ENCODE results near the gene FAF1.

The FAF1 gene

DNA sequence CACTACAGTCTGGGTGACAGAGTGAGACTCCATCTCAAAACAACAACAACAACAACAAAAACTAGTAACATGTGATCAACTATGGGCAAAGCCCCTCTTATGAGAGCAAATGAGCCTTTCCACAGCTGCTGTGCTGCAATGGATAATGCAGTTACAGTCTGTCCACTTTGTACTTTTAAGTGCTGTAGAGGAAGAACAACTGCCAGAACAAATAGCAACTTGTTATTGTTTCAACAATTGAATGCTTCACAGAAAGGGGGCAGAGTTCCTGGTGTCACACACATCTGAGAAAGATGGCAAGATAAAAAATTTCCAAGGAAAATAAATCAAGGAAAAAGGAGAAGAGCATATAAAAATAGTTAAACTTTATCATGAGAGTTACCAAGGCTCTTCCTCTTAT, 293.2 kb downstream of the FAF1 start:
- DNase-seq (ENCODE audit: extremely low spot score) = no peak
- ChIA-PET CTCF (no interaction called here), POLR2A (no interaction called here)
- TF ChIP-seq NFRKB (IDR thresholded peaks at IDR 0.05) = no peak

GRCh38 chr1:50665413-50665812, 294.7 kb downstream of the FAF1 start:
- no peak for DNase-seq (ENCODE audit: extremely low spot score)
- ChIA-PET POLR2A (no interaction called here), CTCF (no interaction called here)
- no peak for TF ChIP-seq SUZ12 (IDR thresholded peaks at IDR 0.05)
- no peak for TF ChIP-seq FOXK2 (IDR thresholded peaks at IDR 0.05)
- no peak for TF ChIP-seq NFRKB (IDR thresholded peaks at IDR 0.05)
- TF ChIP-seq FOXA1 (IDR thresholded peaks at IDR 0.05) = no peak
- no peak for TF ChIP-seq HDGF (IDR thresholded peaks at IDR 0.05; ENCODE audit: borderline replicate concordance)
- TF ChIP-seq ARNT (IDR thresholded peaks at IDR 0.05) = no peak
- no peak for TF ChIP-seq FOXM1 (IDR thresholded peaks at IDR 0.05; ENCODE audit: borderline replicate concordance)

- DNase-seq (ENCODE audit: extremely low spot score) = no peak
- CTCF ChIA-PET = no interaction called here
- POLR2A ChIA-PET = no interaction called here
- no peak for TF ChIP-seq LEF1 (IDR thresholded peaks at IDR 0.05; ENCODE audit: borderline replicate concordance)
- no peak for TF ChIP-seq PKNOX1 (IDR thresholded peaks at IDR 0.05)
- no peak for TF ChIP-seq SUZ12 (IDR thresholded peaks at IDR 0.05)
- TF ChIP-seq SP1 (IDR thresholded peaks at IDR 0.05) = no peak
- no peak for TF ChIP-seq BHLHE40 (IDR thresholded peaks at IDR 0.05; ENCODE audit: borderline replicate concordance)
- TF ChIP-seq ARNT (IDR thresholded peaks at IDR 0.05) = no peak
- TF ChIP-seq FOXK2 (IDR thresholded peaks at IDR 0.05) = no peak
- no peak for TF ChIP-seq FOXM1 (IDR thresholded peaks at IDR 0.05; ENCODE audit: borderline replicate concordance)
- no peak for TF ChIP-seq TARDBP (IDR thresholded peaks at IDR 0.05)
- TF ChIP-seq NFRKB (IDR thresholded peaks at IDR 0.05) = no peak
- TF ChIP-seq HDGF (IDR thresholded peaks at IDR 0.05; ENCODE audit: borderline replicate concordance) = no peak
- TF ChIP-seq CTBP1 (IDR thresholded peaks at IDR 0.05; ENCODE audit: borderline replicate concordance) = no peak
- TF ChIP-seq L3MBTL2 (conservative IDR thresholded peaks at IDR 0.05) = no peak
- no peak for TF ChIP-seq FOXA1 (IDR thresholded peaks at IDR 0.05)
- no peak for TF ChIP-seq ZNF384 (IDR thresholded peaks at IDR 0.05)
These were observed 298.4 kb downstream of the FAF1 start for GRCh38 chr1:50661626-50662025.

GRCh38 chr1:50659107-50659662, 300.9 kb downstream of the FAF1 start:
- DNase-seq (ENCODE audit: extremely low spot score) = no peak
- no peak for TF ChIP-seq ARNT (IDR thresholded peaks at IDR 0.05)
- no peak for TF ChIP-seq CTBP1 (IDR thresholded peaks at IDR 0.05; ENCODE audit: borderline replicate concordance)
- TF ChIP-seq ELF4 (IDR thresholded peaks at IDR 0.05) = no peak
- no peak for TF ChIP-seq BHLHE40 (IDR thresholded peaks at IDR 0.05; ENCODE audit: borderline replicate concordance)
- TF ChIP-seq FOXA1 (IDR thresholded peaks at IDR 0.05) = no peak
- TF ChIP-seq HDGF (IDR thresholded peaks at IDR 0.05; ENCODE audit: borderline replicate concordance) = no peak
- no peak for TF ChIP-seq FOXK2 (IDR thresholded peaks at IDR 0.05)
- TF ChIP-seq SP1 (IDR thresholded peaks at IDR 0.05) = no peak
- TF ChIP-seq LEF1 (IDR thresholded peaks at IDR 0.05; ENCODE audit: borderline replicate concordance) = no peak
- no peak for TF ChIP-seq PKNOX1 (IDR thresholded peaks at IDR 0.05)
- no peak for TF ChIP-seq FOXM1 (IDR thresholded peaks at IDR 0.05; ENCODE audit: borderline replicate concordance)
- TF ChIP-seq NFRKB (IDR thresholded peaks at IDR 0.05) = no peak
- TF ChIP-seq L3MBTL2 (conservative IDR thresholded peaks at IDR 0.05) = no peak
- CTCF ChIA-PET = no interaction called here
- POLR2A ChIA-PET = no interaction called here

GRCh38 chr1:50658459-50659076, 301.5 kb downstream of the FAF1 start:
- POLR2A ChIA-PET = no interaction called here
- TF ChIP-seq TARDBP (IDR thresholded peaks at IDR 0.05) = no peak
- TF ChIP-seq ELF4 (IDR thresholded peaks at IDR 0.05) = no peak
- TF ChIP-seq BHLHE40 (IDR thresholded peaks at IDR 0.05; ENCODE audit: borderline replicate concordance) = no peak
- no peak for TF ChIP-seq FOXK2 (IDR thresholded peaks at IDR 0.05)
- no peak for TF ChIP-seq HDGF (IDR thresholded peaks at IDR 0.05; ENCODE audit: borderline replicate concordance)
- no peak for TF ChIP-seq LEF1 (IDR thresholded peaks at IDR 0.05; ENCODE audit: borderline replicate concordance)
- no peak for TF ChIP-seq ARNT (IDR thresholded peaks at IDR 0.05)
- no peak for TF ChIP-seq SP1 (IDR thresholded peaks at IDR 0.05)
- TF ChIP-seq FOXM1 (IDR thresholded peaks at IDR 0.05; ENCODE audit: borderline replicate concordance) = no peak
- no peak for TF ChIP-seq CTBP1 (IDR thresholded peaks at IDR 0.05; ENCODE audit: borderline replicate concordance)
- no peak for DNase-seq (ENCODE audit: extremely low spot score)
- CTCF ChIA-PET = no interaction called here

GRCh38 chr1:50656931-50657330, 303.1 kb downstream of the FAF1 start:
- POLR2A ChIA-PET = no interaction called here
- CTCF ChIA-PET = no interaction called here
- DNase-seq (ENCODE audit: extremely low spot score) = no peak
- TF ChIP-seq ELF4 (IDR thresholded peaks at IDR 0.05) = no peak

GRCh38 chr1:50651476-50652263, 308.4 kb downstream of the FAF1 start:
- no peak for DNase-seq (ENCODE audit: extremely low spot score)
- no peak for TF ChIP-seq PKNOX1 (IDR thresholded peaks at IDR 0.05)
- no peak for TF ChIP-seq SP1 (IDR thresholded peaks at IDR 0.05)
- no peak for TF ChIP-seq BHLHE40 (IDR thresholded peaks at IDR 0.05; ENCODE audit: borderline replicate concordance)
- no peak for TF ChIP-seq NFRKB (IDR thresholded peaks at IDR 0.05)
- TF ChIP-seq ELF4 (IDR thresholded peaks at IDR 0.05) = no peak
- no peak for TF ChIP-seq L3MBTL2 (conservative IDR thresholded peaks at IDR 0.05)
- no peak for TF ChIP-seq TARDBP (IDR thresholded peaks at IDR 0.05)
- TF ChIP-seq CTBP1 (IDR thresholded peaks at IDR 0.05; ENCODE audit: borderline replicate concordance) = no peak
- TF ChIP-seq FOXK2 (IDR thresholded peaks at IDR 0.05) = no peak
- no peak for TF ChIP-seq ZNF384 (IDR thresholded peaks at IDR 0.05)
- no peak for TF ChIP-seq FOXA1 (IDR thresholded peaks at IDR 0.05)
- TF ChIP-seq ARNT (IDR thresholded peaks at IDR 0.05) = no peak
- TF ChIP-seq SUZ12 (IDR thresholded peaks at IDR 0.05) = no peak
- POLR2A ChIA-PET = no interaction called here
- CTCF ChIA-PET = no interaction called here
